ENCODE results near the gene IDUA.

DNA sequence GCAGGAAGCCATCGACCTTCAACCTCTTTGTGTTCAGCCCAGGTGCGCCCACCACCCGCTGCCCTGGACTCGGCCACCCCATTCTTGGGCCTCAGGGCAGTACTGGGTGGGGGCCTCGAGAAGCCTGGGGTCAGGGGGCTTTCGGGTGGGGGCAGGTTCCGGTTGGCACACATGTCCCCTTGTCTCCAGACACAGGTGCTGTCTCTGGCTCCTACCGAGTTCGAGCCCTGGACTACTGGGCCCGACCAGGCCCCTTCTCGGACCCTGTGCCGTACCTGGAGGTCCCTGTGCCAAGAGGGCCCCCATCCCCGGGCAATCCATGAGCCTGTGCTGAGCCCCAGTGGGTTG, 17.2 kb downstream of the IDUA start:
- TF ChIP-seq EP300 (IDR thresholded peaks at IDR 0.05) = no peak
- no peak for TF ChIP-seq POLR2AphosphoS5 (IDR thresholded peaks at IDR 0.05)
- TF ChIP-seq POLR2A (IDR thresholded peaks at IDR 0.05; ENCODE audit: low read depth) = no peak
- TF ChIP-seq, protein P1, sequence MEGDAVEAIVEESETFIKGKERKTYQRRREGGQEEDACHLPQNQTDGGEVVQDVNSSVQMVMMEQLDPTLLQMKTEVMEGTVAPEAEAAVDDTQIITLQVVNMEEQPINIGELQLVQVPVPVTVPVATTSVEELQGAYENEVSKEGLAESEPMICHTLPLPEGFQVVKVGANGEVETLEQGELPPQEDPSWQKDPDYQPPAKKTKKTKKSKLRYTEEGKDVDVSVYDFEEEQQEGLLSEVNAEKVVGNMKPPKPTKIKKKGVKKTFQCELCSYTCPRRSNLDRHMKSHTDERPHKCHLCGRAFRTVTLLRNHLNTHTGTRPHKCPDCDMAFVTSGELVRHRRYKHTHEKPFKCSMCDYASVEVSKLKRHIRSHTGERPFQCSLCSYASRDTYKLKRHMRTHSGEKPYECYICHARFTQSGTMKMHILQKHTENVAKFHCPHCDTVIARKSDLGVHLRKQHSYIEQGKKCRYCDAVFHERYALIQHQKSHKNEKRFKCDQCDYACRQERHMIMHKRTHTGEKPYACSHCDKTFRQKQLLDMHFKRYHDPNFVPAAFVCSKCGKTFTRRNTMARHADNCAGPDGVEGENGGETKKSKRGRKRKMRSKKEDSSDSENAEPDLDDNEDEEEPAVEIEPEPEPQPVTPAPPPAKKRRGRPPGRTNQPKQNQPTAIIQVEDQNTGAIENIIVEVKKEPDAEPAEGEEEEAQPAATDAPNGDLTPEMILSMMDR (IDR thresholded peaks at IDR 0.05) = no peak
